Neural crest cell (in vitro differentiated cells): ENCODE data around the gene NTM. TPM values are rescaled to one million over a fixed set of nuclear protein-coding genes. Genes with fewer than 3 reads are reported as not detected.

ENCODE experiments used
- DNase-seq: peaks from one replicate; pipeline ENCODE4 v3.0.0; 2021; ENCODE audit warnings: low read depth, mixed read lengths, low spot score
- H3K27ac Mint-ChIP-seq: one replicate; pipeline ENCODE4 v1.8.0; 2021; ENCODE audit warnings: mild to moderate bottlenecking, mixed read lengths; ENCODE audit not compliant: unreplicated experiment
- H3K27me3 Mint-ChIP-seq: 2 replicates; pipeline ENCODE4 v1.8.0; 2021; ENCODE audit warnings: low read depth, mild to moderate bottlenecking, mixed read lengths
- H3K36me3 Mint-ChIP-seq: 2 replicates; pipeline ENCODE4 v1.8.0; 2021; ENCODE audit warnings: low read depth, mild to moderate bottlenecking, mixed read lengths
- H3K4me1 Mint-ChIP-seq: 2 replicates; pipeline ENCODE4 v1.8.0; 2021; ENCODE audit warnings: mixed read lengths
- H3K4me3 Mint-ChIP-seq: one replicate; pipeline ENCODE4 v1.8.0; 2021; ENCODE audit warnings: mild to moderate bottlenecking, mixed read lengths
- H3K9me3 Mint-ChIP-seq: 2 replicates; pipeline ENCODE4 v1.8.0; 2021; ENCODE audit warnings: mixed read lengths
- total RNA-seq: library from RNA; stranded (reverse); gene quantifications from 2 replicates; pipeline ENCODE4 v1.2.1, GENCODE V29; 2021
- TF ChIP-seq, protein P1 (sequence below): fragments of 200-600 bp; sonication (generic); conservative IDR thresholded peaks from 2 replicates; pipeline ENCODE4 v1.5.0; 2021; ENCODE audit warnings: antibody characterized with exemption, mild to moderate bottlenecking

The NTM gene
- total RNA-seq, 1 donor from 2014 or later: 11.3 TPM

DNA sequence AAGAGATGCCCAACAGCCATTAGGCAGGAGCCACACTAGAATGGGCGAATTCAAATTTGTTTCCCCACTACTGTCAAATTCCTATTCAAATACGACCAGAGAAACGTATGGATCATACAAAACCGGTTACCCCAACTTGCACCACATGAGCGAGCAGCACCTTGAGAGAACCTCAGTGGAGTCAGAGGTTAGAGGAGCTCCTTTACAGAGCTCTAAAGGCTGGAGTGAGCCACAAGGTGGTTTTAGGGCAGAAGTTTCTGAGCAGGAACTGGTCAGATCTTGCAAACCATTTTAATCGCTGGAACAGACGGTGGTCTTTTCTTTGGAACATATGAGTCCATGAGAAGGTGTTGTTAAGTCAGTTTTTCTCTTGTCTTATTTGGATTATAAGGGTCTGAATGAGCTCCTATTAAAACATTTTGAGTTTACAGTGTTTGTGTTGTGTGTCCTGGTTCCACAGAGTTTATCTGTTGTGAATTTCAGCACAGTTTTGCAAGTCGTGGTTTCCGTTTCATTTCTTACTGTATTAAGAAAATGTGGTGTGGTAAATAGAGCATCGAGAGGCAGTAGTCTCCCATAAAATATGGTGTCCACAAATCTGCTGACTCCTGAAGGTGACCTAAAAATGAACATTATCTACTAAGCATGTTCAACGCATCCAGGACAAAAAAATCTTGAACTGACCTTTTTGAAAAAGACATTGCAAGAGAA is 471.7 kb downstream of the NTM start:
- TF ChIP-seq, protein P1, sequence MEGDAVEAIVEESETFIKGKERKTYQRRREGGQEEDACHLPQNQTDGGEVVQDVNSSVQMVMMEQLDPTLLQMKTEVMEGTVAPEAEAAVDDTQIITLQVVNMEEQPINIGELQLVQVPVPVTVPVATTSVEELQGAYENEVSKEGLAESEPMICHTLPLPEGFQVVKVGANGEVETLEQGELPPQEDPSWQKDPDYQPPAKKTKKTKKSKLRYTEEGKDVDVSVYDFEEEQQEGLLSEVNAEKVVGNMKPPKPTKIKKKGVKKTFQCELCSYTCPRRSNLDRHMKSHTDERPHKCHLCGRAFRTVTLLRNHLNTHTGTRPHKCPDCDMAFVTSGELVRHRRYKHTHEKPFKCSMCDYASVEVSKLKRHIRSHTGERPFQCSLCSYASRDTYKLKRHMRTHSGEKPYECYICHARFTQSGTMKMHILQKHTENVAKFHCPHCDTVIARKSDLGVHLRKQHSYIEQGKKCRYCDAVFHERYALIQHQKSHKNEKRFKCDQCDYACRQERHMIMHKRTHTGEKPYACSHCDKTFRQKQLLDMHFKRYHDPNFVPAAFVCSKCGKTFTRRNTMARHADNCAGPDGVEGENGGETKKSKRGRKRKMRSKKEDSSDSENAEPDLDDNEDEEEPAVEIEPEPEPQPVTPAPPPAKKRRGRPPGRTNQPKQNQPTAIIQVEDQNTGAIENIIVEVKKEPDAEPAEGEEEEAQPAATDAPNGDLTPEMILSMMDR: no peak
- Mint-ChIP-seq H3K36me3 (no peaks in the 10 kb centered on the region), H3K27ac (no peak overlapping the region), H3K4me3 (no peak overlapping the region), H3K9me3 (no peaks in the 10 kb centered on the region), H3K27me3 (peaks cover 2% of the 10 kb centered on the region), H3K4me1 (no peaks in the 10 kb centered on the region)
- no peak for DNase-seq

DNA sequence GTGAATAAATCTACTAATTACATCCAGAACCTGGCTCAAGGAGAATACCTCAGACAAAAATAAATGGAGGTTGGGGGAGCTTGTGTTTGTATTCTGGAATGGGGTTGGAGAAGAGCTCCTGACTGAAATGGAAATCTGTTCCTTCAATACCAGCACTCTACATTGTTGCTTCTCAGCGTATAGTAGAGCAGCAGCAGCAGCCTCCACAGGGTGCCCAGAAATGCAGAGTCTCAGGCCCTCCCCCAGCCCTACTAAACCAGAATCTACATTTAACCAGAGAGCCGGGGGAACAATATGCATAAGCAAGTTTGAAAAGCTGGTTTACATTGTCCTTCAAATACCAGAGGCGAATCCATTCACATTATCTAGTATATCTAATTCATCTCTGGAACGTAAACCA is 474.8 kb downstream of the NTM start:
- Mint-ChIP-seq H3K36me3 (no peaks in the 10 kb centered on the region), H3K4me1 (no peaks in the 10 kb centered on the region), H3K9me3 (no peaks in the 10 kb centered on the region), H3K4me3 (no peak overlapping the region), H3K27ac (no peak overlapping the region), H3K27me3 (peaks cover 2% of the 10 kb centered on the region)
- TF ChIP-seq, protein P1: no peak
- DNase-seq: no peak

DNA sequence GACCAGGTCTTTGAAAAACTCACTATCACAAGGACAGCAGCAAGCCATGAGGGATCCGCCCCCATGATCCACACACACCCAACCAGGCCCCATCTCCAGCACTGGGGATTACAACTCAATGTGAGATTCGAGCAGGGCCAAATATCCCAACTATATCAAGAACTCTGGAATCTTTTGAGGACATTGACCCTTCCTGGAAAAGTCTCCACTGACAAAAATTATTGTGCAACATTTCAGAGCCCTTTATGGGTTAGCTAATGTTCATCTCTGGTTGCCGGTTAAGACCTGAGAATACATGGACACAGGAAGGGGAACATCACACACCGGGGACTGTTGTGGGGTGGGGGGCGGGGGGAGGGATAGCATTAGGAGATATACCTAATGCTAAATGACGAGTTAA is 479.1 kb downstream of the NTM start:
- no peak overlapping the region for H3K4me3 Mint-ChIP-seq
- peaks cover 3% of the 10 kb centered on the region for H3K9me3 Mint-ChIP-seq
- H3K27ac Mint-ChIP-seq: no peak overlapping the region
- H3K4me1 Mint-ChIP-seq: no peaks in the 10 kb centered on the region
- DNase-seq: no peak
- peaks cover 7% of the 10 kb centered on the region for H3K27me3 Mint-ChIP-seq
- TF ChIP-seq, protein P1: no peak
- no peaks in the 10 kb centered on the region for H3K36me3 Mint-ChIP-seq

DNA sequence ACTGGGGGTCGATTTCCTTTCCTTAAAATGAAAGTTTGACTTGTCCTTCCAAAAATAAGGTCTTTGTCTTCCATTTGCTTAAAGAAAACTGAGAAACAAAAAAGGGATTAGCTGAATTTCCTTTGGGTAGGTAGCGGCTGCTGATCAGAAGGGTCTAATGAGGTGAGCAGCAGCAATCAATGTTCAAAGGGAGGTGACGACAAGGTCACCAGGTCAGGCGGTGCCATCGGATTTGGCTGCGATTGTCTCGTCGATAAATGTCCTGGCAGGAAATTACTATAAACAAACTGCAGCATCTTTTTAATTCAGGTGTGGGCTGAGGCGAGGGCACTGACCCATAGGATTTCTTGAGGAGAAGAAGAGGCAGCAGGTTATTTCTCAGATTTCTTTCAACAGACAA is 480.1 kb downstream of the NTM start:
- no peak overlapping the region for H3K27ac Mint-ChIP-seq
- peaks cover 7% of the 10 kb centered on the region for H3K27me3 Mint-ChIP-seq
- H3K36me3 Mint-ChIP-seq: no peaks in the 10 kb centered on the region
- DNase-seq: no peak
- TF ChIP-seq, protein P1: no peak
- H3K9me3 Mint-ChIP-seq: peaks cover 3% of the 10 kb centered on the region
- H3K4me1 Mint-ChIP-seq: no peaks in the 10 kb centered on the region
- H3K4me3 Mint-ChIP-seq: no peak overlapping the region

DNA sequence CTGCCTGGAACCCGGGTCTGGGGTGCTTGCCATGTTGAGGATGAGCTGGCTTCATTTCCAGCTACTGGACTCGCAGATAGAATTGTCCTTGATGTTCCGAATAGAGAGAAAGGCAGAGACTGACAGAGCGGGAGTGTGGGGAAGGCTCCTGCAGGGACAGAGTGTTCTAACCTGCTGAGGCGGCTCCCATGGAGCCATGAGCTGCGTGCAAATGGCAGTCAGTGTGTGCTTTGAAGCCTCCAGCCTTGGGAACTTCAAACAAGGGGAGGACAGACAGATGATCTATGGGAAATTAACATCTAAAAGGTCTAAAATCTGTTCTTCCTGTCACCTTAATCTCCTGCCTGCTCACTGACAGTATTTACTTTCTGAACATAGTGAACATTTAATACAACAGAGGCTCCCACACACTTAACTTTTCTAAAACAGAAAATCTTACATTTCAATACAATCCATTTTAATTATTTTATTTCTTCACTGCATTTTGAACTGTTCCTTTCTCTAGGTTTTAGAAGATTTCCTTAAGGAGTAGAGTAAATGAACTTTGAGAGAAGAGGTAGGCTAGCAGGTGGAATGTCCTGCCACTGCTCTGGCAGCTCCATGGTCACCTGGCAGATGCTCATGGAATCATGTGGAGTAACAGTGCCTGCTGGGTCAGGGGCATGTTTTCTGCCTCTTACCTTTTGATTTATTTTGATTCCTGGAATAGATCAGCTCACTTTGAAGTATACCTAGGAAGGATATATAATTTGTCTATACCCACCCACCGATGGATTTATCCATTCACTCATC is 481.7 kb downstream of the NTM start:
- H3K4me3 Mint-ChIP-seq: no peak overlapping the region
- no peaks in the 10 kb centered on the region for H3K36me3 Mint-ChIP-seq
- TF ChIP-seq, protein P1: no peak
- no peak for DNase-seq
- no peaks in the 10 kb centered on the region for H3K4me1 Mint-ChIP-seq
- peaks cover 5% of the 10 kb centered on the region for H3K27me3 Mint-ChIP-seq
- H3K9me3 Mint-ChIP-seq: peaks cover 3% of the 10 kb centered on the region
- H3K27ac Mint-ChIP-seq: no peak overlapping the region
